Measurements from ENCODE around the gene ALAS1. TPM values are rescaled to one million over a fixed set of nuclear protein-coding genes. Genes with fewer than 3 reads are reported as not detected.

The ALAS1 gene
- total RNA-seq, 4 donors from 2014 or later: 17.5 to 43.1 (median 32.2) TPM

DNA sequence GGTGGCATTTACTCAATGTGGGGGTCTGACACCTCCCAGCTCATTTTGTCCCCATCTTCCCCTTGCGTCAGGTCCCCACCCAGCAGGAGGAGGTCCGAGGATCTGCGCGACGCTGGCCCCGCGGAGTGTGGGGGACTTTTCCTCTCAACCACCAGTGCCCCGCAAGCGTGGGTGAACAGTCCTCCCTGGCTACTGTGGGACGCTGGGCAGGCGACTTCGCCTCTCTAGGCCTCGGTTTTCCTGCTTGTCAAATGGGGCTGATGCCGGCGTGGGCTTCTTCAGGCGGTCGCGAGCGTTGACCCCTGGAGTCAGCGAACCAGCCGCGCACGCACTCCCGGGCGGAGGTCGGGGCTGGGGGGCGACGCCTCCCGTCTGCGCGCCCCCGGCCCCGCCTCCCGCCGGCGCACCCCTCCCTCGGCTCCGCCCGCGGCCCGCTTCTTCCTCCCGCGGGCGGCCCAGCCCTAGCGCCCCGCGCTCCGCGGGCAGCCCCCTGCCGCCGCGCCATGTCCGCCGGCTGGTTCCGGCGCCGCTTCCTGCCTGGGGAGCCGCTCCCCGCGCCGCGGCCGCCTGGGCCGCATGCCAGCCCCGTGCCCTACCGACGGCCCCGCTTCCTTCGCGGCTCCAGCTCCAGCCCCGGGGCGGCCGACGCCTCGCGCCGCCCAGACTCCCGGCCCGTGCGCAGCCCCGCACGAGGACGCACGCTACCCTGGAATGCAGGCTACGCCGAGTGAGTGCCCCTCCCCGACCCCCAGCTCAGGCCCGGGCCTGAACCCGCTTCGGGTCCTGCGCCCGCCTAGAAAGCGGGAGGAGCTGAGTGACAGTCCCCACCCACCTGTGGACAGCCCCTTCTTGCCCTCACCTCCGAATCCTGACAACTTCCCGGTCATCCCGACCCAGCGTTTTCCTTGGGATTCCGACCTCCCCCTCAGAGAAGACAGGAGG is 47.6 kb downstream of the ALAS1 start, which contains the start of gene PPM1M:
Gene PPM1M (plus strand): TSS at position 438 of the 942 bp plus-strand sequence. CDS start 66 bp downstream, at position 504.
- 2% methylated on average over 32 to 33 of the region's 98 CpGs for WGBS, 2 donors
- H3K4me3 ChIP-seq (ENCODE audit: low read depth, poor library complexity, severe bottlenecking): peak within 1 kb of the TSS; percentile 43
- no peak for TF ChIP-seq POLR2A (IDR thresholded peaks at IDR 0.05)
- TF ChIP-seq, protein P1, sequence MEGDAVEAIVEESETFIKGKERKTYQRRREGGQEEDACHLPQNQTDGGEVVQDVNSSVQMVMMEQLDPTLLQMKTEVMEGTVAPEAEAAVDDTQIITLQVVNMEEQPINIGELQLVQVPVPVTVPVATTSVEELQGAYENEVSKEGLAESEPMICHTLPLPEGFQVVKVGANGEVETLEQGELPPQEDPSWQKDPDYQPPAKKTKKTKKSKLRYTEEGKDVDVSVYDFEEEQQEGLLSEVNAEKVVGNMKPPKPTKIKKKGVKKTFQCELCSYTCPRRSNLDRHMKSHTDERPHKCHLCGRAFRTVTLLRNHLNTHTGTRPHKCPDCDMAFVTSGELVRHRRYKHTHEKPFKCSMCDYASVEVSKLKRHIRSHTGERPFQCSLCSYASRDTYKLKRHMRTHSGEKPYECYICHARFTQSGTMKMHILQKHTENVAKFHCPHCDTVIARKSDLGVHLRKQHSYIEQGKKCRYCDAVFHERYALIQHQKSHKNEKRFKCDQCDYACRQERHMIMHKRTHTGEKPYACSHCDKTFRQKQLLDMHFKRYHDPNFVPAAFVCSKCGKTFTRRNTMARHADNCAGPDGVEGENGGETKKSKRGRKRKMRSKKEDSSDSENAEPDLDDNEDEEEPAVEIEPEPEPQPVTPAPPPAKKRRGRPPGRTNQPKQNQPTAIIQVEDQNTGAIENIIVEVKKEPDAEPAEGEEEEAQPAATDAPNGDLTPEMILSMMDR (IDR thresholded peaks at IDR 0.05): no peak
- intact Hi-C loops (cut with DNase I; ENCODE audit: low total_unique reads): no loop called here
- DNase-seq (ENCODE audit: low spot score in 2 of 2): peak in 1 of 2 donors; percentile 92

DNA sequence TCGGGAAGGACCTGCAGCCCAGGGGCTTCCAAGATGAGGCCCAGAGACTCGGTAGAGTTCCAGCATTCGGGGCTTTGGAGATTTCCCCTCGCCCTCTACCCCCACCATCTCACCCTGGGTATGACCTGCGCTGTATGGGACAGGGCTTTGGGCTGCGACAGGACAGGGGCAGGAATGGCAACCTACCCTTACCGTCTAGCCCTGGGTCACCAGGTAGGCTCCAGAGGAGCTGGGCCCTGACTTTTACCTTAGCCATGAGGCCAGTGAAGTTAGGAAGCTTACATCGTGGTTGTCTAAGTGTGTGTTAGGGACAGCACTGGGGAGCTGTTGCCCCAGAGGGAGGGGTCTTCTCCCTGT is 48.3 kb downstream of the ALAS1 start:
- no peak for TF ChIP-seq POLR2A (IDR thresholded peaks at IDR 0.05)
- TF ChIP-seq, protein P1 (IDR thresholded peaks at IDR 0.05): no peak
- DNase-seq (ENCODE audit: low spot score in 2 of 2): no peak
- intact Hi-C loops (cut with DNase I; ENCODE audit: low total_unique reads): no loop called here
- WGBS, 2 donors: 14 to 17% methylated on average over 8 of the region's 8 CpGs
- peak overlapping the region; percentile 43 for H3K4me3 ChIP-seq (ENCODE audit: low read depth, poor library complexity, severe bottlenecking)

DNA sequence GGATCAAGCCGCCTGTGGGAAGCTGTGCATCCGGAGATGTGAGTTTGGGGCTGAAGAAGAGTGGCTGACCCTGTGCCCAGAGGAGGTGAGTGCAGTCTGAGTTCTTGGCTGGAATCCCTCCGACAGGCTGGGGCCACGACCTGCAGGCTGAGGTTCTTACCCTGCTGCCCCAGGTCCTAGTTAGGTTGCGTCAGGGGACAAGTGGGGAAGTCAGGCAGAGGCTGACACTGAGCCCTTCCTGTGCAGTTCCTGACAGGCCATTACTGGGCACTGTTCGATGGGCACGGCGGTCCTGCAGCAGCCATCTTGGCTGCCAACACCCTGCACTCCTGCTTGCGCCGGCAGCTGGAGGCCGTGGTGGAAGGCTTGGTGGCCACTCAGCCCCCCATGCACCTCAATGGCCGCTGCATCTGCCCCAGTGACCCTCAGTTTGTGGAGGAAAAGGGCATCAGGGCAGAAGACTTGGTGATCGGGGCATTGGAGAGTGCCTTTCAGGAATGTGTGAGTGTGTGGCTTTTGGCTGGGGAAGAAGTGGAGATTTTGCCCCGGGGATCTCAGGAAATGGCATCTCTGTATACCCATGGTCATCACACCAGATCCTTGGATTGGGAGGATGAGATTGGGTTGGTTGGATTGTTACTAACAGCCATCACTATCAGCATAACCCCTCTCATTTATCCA is 48.9 kb downstream of the ALAS1 start:
- WGBS, 2 donors: 75 to 79% methylated on average over 7 to 14 of the region's 14 CpGs
- H3K4me3 ChIP-seq (ENCODE audit: low read depth, poor library complexity, severe bottlenecking): no peak overlapping the region

DNA sequence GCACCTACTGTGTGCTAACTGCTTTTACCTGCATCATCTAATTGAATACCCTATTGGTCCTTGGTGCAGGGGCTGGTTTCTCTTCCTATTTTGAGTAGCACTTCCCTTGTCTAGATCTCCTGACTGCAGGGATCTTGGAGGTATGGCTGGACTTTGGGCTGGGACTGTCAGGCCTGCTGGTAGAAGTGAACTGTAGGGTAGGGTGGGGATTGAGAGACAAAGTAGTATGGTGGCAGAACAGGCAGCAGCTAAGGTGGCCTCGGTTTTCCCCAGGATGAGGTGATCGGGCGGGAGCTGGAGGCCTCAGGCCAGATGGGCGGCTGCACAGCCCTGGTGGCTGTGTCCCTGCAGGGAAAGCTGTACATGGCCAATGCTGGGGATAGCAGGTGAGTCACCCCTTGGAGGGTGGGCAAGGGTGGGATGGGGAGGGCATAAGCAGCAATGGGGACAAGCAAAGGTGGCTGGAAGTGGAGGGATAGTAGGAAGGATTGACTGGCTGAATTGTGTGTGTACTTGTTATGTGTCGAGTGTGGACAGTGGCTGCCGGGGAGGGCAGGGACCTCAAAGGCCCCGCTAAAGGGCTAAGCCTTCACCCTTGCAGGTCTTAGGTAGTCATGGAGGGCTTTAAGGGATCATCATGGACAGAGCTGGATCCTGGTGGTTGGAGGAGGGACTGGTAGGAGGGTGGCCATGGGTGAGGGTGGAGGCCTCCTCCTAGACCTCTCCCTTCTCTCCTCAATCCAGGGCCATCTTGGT is 49.6 kb downstream of the ALAS1 start:
- intact Hi-C loops (cut with DNase I; ENCODE audit: low total_unique reads): no loop called here
- H3K4me3 ChIP-seq (ENCODE audit: low read depth, poor library complexity, severe bottlenecking): no peak overlapping the region
- DNase-seq (ENCODE audit: low spot score in 2 of 2): peak in 1 of 2 donors; percentile 36
- TF ChIP-seq POLR2A (IDR thresholded peaks at IDR 0.05): no peak
- TF ChIP-seq, protein P1 (IDR thresholded peaks at IDR 0.05): no peak
- 91 to 93% methylated on average over 7 of the region's 7 CpGs for WGBS, 2 donors

More for the DNA sequence above, 48.9 kb downstream of the ALAS1 start:
- intact Hi-C loops (cut with DNase I; ENCODE audit: low total_unique reads): no loop called here
- TF ChIP-seq POLR2A (IDR thresholded peaks at IDR 0.05): no peak
- TF ChIP-seq, protein P1 (IDR thresholded peaks at IDR 0.05): no peak
- DNase-seq (ENCODE audit: low spot score in 2 of 2): peak in 1 of 2 donors; percentile 87

DNA sequence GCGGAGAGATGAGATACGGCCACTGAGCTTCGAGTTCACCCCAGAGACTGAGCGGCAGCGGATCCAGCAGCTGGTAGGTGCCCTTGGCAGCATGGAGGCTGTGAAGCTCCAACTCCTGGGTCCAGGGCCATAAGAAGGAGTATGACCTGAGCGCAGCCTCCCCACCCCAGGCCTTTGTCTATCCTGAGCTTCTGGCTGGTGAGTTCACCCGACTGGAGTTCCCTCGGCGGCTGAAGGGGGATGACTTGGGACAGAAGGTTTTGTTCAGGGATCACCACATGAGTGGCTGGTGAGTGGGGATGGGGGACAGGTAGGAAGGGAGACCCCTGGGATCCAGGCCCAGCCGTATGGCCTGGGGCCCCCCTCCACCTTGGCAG is 50.2 kb downstream of the ALAS1 start:
- WGBS, 2 donors: 85 to 92% methylated on average over 7 to 10 of the region's 10 CpGs
- peak in 1 of 2 donors; percentile 81 for DNase-seq (ENCODE audit: low spot score in 2 of 2)
- no peak for TF ChIP-seq POLR2A (IDR thresholded peaks at IDR 0.05)
- TF ChIP-seq, protein P1 (IDR thresholded peaks at IDR 0.05): no peak
- intact Hi-C loops (cut with DNase I; ENCODE audit: low total_unique reads): no loop called here
- no peak overlapping the region for H3K4me3 ChIP-seq (ENCODE audit: low read depth, poor library complexity, severe bottlenecking)

All from lower leg skin (tissue), 4 donors.